Osteocyte (in vitro differentiated cells): ENCODE measurements around the gene RGS17. TPM values are rescaled to one million over a fixed set of nuclear protein-coding genes. Genes with fewer than 3 reads are reported as not detected.

Source experiments
- DNase-seq: peaks from one replicate; pipeline ENCODE4 v3.0.0; 2021; ENCODE audit warnings: mixed read lengths; ENCODE audit not compliant: unreplicated experiment; ENCODE audit errors: extremely low spot score
- H3K27ac Mint-ChIP-seq: one replicate; pipeline ENCODE4 v1.8.0; 2021; ENCODE audit warnings: mild to moderate bottlenecking, mixed read lengths; ENCODE audit not compliant: unreplicated experiment
- H3K27me3 Mint-ChIP-seq: one replicate; pipeline ENCODE4 v1.8.0; 2021; ENCODE audit warnings: mixed read lengths; ENCODE audit not compliant: unreplicated experiment
- H3K36me3 Mint-ChIP-seq: one replicate; pipeline ENCODE4 v1.8.0; 2021; ENCODE audit warnings: mixed read lengths; ENCODE audit not compliant: unreplicated experiment
- H3K4me1 Mint-ChIP-seq: one replicate; pipeline ENCODE4 v1.8.0; 2021; ENCODE audit warnings: mixed read lengths; ENCODE audit not compliant: unreplicated experiment
- H3K4me3 Mint-ChIP-seq: one replicate; pipeline ENCODE4 v1.8.0; 2021; ENCODE audit warnings: mild to moderate bottlenecking, moderate library complexity, mixed read lengths; ENCODE audit not compliant: unreplicated experiment
- H3K9me3 Mint-ChIP-seq: one replicate; pipeline ENCODE4 v1.8.0; 2021; ENCODE audit warnings: mixed read lengths; ENCODE audit not compliant: unreplicated experiment
- CTCF ChIP-seq: fragments of 200-600 bp; sonication (generic); IDR thresholded peaks from 2 replicates; pipeline ENCODE4 v1.5.0; 2021; ENCODE audit warnings: antibody characterized with exemption, mild to moderate bottlenecking, moderate library complexity
- total RNA-seq: library from RNA; stranded (reverse); gene quantifications from 2 replicates; pipeline ENCODE4 v1.2.1, GENCODE V29; 2021

Gene RGS17
- total RNA-seq, 1 donor from 2014 or later, result 2.9 TPM

GRCh38 chr6:153086225-153086990 is 44.7 kb downstream of the RGS17 start:
- peaks cover 7% of the 10 kb centered on the region for H3K36me3 Mint-ChIP-seq
- no peak for DNase-seq
- no peak for TF ChIP-seq CTCF
- H3K9me3 Mint-ChIP-seq, result peaks cover 13% of the 10 kb centered on the region
- no peaks in the 10 kb centered on the region for H3K27me3 Mint-ChIP-seq
- no peak overlapping the region for H3K4me3 Mint-ChIP-seq
- peaks cover 44% of the 10 kb centered on the region for H3K4me1 Mint-ChIP-seq
- no peak overlapping the region for H3K27ac Mint-ChIP-seq

- no peak overlapping the region for H3K27ac Mint-ChIP-seq
- H3K4me3 Mint-ChIP-seq, result no peak overlapping the region
- no peak for TF ChIP-seq CTCF
- no peaks in the 10 kb centered on the region for H3K27me3 Mint-ChIP-seq
- DNase-seq, result no peak
- H3K4me1 Mint-ChIP-seq, result peaks cover 35% of the 10 kb centered on the region
- H3K36me3 Mint-ChIP-seq, result peaks cover 7% of the 10 kb centered on the region
- peaks cover 16% of the 10 kb centered on the region for H3K9me3 Mint-ChIP-seq
These were observed 45.8 kb downstream of the RGS17 start for GRCh38 chr6:153085239-153085638.

GRCh38 chr6:153084393-153084792 is 46.7 kb downstream of the RGS17 start:
- no peak for DNase-seq
- H3K27ac Mint-ChIP-seq, result no peak overlapping the region

GRCh38 chr6:153083869-153084268 is 47.2 kb downstream of the RGS17 start:
- no peaks in the 10 kb centered on the region for H3K27me3 Mint-ChIP-seq
- H3K4me1 Mint-ChIP-seq, result peaks cover 27% of the 10 kb centered on the region
- no peak for DNase-seq
- no peak overlapping the region for H3K27ac Mint-ChIP-seq
- peaks cover 7% of the 10 kb centered on the region for H3K36me3 Mint-ChIP-seq
- TF ChIP-seq CTCF, result no peak
- no peak overlapping the region for H3K4me3 Mint-ChIP-seq
- peaks cover 16% of the 10 kb centered on the region for H3K9me3 Mint-ChIP-seq

More at GRCh38 chr6:153084393-153084792, 46.7 kb downstream of the RGS17 start:
- peak; percentile 12 for TF ChIP-seq CTCF
- Mint-ChIP-seq H3K9me3 (peaks cover 16% of the 10 kb centered on the region), H3K4me1 (peaks cover 28% of the 10 kb centered on the region), H3K4me3 (no peak overlapping the region), H3K27me3 (no peaks in the 10 kb centered on the region), H3K36me3 (peaks cover 7% of the 10 kb centered on the region)

GRCh38 chr6:153081914-153082313 is 49.2 kb downstream of the RGS17 start:
- H3K27me3 Mint-ChIP-seq, result no peaks in the 10 kb centered on the region

More at GRCh38 chr6:153081914-153082313, 49.2 kb downstream of the RGS17 start:
- peaks cover 27% of the 10 kb centered on the region for H3K4me1 Mint-ChIP-seq
- no peak for DNase-seq
- H3K4me3 Mint-ChIP-seq, result no peak overlapping the region
- H3K9me3 Mint-ChIP-seq, result peaks cover 16% of the 10 kb centered on the region
- no peak overlapping the region for H3K27ac Mint-ChIP-seq
- no peak for TF ChIP-seq CTCF
- peaks cover 7% of the 10 kb centered on the region for H3K36me3 Mint-ChIP-seq
